ENCODE measurements around the gene CFAP46.
"Not testable (repeated sequence)": the region's sequence is repeated elsewhere in the genome, so short reads cannot be mapped to it uniquely, and the experiment has no call there.

The CFAP46 gene

GRCh38 chr10:132912713-132913558, 29.4 kb downstream of the CFAP46 start:
- no peak for DNase-seq (ENCODE audit: low read depth)

- no peak for DNase-seq (ENCODE audit: low read depth)
Observed at GRCh38 chr10:132912225-132912712, 30.1 kb downstream of the CFAP46 start.

- DNase-seq (ENCODE audit: low read depth), result no peak
Observed at GRCh38 chr10:132911786-132912097, 30.6 kb downstream of the CFAP46 start.

- DNase-seq (ENCODE audit: low read depth), result no peak
Observed at GRCh38 chr10:132910901-132911785, 31.2 kb downstream of the CFAP46 start.

GRCh38 chr10:132910186-132910880, 32.0 kb downstream of the CFAP46 start:
- DNase-seq (ENCODE audit: low read depth), result no peak

GRCh38 chr10:132909491-132910071, 32.8 kb downstream of the CFAP46 start:
- no peak for DNase-seq (ENCODE audit: low read depth)

GRCh38 chr10:132908621-132909295, 33.6 kb downstream of the CFAP46 start:
- no peak for DNase-seq (ENCODE audit: low read depth)

- no peak for DNase-seq (ENCODE audit: low read depth)
Observed at GRCh38 chr10:132907821-132908620, 34.3 kb downstream of the CFAP46 start.

GRCh38 chr10:132906836-132907235, 35.5 kb downstream of the CFAP46 start:
- no peak for DNase-seq (ENCODE audit: low read depth)

- no peak for DNase-seq (ENCODE audit: low read depth)
Observed at GRCh38 chr10:132906106-132906505, 36.3 kb downstream of the CFAP46 start.

GRCh38 chr10:132905661-132906060, 36.7 kb downstream of the CFAP46 start:
- no peak for DNase-seq (ENCODE audit: low read depth)

GRCh38 chr10:132904814-132905649, 37.3 kb downstream of the CFAP46 start:
- DNase-seq (ENCODE audit: low read depth), result no peak

GRCh38 chr10:132904181-132904813, 38.1 kb downstream of the CFAP46 start:
- DNase-seq (ENCODE audit: low read depth), result no peak

GRCh38 chr10:132902656-132903575, 39.5 kb downstream of the CFAP46 start:
- DNase-seq (ENCODE audit: low read depth), result not testable (repeated sequence)

- no peak for DNase-seq (ENCODE audit: low read depth)
Observed at GRCh38 chr10:132901351-132901750, 41.0 kb downstream of the CFAP46 start.

GRCh38 chr10:132900211-132900756, 42.1 kb downstream of the CFAP46 start:
- DNase-seq (ENCODE audit: low read depth), result no peak

GRCh38 chr10:132899751-132900065, 42.7 kb downstream of the CFAP46 start:
- no peak for DNase-seq (ENCODE audit: low read depth)
